GM18870 (cell line): ENCODE results near the gene SLC25A15.
"Not testable (repeated sequence)": the region's sequence is repeated elsewhere in the genome, so short reads cannot be mapped to it uniquely, and the experiment has no call there.

Source experiments
- ATAC-seq: cut with Tn5 transposase; IDR thresholded peaks from one replicate; pipeline ENCODE4 v1.9.1; 2021; ENCODE audit warnings: moderate library complexity; ENCODE audit not compliant: unreplicated experiment

Gene SLC25A15

GRCh38 chr13:40812724-40813445 lies 23.5 kb downstream of the SLC25A15 start:
- no peak for ATAC-seq

- no peak for ATAC-seq
These were observed 24.4 kb downstream of the SLC25A15 start for GRCh38 chr13:40813667-40814454.

GRCh38 chr13:40814803-40815202 lies 25.4 kb downstream of the SLC25A15 start:
- no peak for ATAC-seq

GRCh38 chr13:40818926-40819325 lies 29.5 kb downstream of the SLC25A15 start:
- ATAC-seq, result no peak

- no peak for ATAC-seq
These were observed 30.4 kb downstream of the SLC25A15 start for GRCh38 chr13:40819797-40820315.

- ATAC-seq, result not testable (repeated sequence)
These were observed 50.3 kb downstream of the SLC25A15 start for GRCh38 chr13:40839725-40840124.

- ATAC-seq, result not testable (repeated sequence)
These were observed 51.5 kb downstream of the SLC25A15 start for GRCh38 chr13:40840955-40841354.
